Measurements from ENCODE around the gene NAGA.
A peak's percentile ranks its signal among the peaks of the same experiment; 100 is the strongest.
"Not testable (repeated sequence)": the region's sequence is repeated elsewhere in the genome, so short reads cannot be mapped to it uniquely, and the experiment has no call there.

The NAGA gene

DNA sequence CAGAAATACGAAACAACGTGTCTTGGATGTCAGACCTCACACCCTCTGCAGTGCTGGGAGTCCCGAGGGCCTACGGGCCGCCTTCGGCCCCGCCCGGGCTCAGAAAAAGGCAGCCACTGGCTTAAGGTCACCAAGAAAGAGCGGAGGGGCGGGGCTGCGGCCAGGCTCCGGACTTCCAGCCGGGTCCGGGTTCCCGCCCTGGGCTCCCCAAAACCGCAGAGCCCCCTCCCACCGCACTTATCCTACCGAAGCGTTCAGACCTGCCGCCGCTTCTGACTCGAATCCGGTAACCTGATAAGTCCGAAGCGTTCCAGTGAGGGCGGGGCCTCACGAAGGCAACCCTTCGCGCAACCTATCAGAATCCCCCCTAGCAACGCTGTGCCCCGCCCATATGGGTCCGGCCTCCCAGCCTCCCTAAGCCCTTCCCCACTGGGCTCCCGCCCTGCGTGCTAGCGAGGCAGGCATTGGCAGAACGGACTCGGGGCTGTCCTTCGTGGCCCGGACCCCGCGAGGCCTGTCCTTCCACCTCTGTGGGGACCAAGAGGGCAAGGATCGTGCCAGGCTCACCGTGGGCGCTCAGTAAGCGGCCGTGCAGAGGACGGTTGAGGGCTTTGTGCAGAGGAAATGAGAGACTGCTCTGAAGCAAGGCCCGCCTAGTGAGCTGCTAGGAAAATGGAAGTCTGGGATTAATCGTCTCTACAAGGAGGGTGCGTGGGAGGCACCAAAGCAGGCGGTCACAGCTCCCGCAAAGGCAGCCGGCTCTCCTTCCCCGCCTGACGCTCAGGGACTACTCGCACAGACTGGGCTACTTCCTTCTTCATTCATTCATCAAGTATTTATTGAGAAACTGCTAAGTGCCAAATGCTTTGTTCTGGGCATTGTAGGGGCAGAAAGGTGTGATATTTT, at the start of gene NAGA:
Gene NAGA (minus strand): TSS at position 296 of the 906 bp plus-strand sequence. CDS start 515 bp downstream, outside the sequence.
- peak; percentile 55 to 96 (median 88) for DNase-seq

DNA sequence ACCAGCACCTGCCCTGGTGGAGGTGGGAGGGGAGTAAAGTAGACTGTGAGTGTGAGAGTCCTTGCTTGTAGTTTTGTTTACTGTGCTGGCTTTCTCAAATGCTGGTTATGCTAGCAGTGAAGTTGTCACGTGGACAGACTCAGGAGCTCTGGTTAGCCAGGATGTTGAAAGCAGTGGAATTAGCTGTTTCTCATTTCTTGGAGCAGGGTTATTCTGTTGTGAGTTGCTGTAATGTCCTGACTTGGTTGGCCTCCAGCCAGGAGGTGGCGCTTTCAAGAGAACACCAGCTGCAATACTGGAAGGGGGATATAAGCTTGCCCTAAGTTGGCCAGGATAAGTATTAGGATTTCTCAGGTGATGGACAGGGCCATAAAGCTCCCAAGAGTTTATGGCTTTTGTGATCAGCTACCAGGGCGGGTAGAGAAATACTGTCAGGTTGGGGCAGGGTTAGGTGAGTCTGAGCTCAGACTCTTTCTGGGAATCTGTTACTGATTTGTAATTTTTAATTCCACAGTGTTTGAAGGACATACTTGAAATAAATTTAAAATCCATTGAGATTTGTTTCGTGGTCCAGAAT, 46.3 kb upstream of the NAGA start:
- peak in 1 of 58 donors; percentile 9 for DNase-seq

DNA sequence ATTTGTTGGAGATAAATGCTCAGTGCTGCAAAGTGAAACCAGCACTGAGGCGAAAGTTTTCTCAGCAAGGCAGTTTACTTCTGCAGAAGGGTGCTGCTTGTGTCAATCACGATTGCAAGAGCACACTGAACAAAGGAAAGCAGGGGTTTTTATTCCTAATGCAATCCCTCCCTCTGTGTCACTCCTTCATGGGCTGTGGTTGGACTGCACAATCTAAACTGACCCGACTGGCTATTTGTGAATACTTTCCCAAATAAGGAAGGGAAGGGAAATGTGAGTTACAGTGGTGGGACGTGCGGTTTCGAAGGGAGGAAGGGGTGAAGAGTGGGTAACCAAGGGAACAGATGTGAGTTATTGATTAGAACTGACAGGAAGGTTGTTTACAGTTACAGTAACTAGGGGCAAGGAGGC, 44.8 kb upstream of the NAGA start:
- DNase-seq, result not testable (repeated sequence)

DNA sequence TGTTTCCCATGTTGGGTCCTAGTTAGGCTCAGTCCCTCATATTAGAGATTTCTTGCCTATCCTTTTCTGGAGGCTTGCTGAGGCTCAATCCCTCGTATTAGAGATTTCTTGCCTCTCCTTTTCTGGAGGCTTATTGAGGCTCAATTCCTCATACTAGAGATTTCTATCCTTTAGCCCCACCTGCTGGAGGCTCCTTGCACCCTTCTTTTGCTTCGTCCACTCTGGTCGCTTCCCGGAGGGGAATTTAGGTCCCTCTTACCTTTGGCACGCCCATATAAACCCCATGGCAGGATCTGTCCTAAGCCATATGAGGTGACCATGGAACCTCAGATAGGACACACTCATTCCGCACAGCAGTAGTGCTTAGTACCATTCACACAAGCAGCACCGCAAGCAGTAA, 44.1 kb upstream of the NAGA start:
- no peak for DNase-seq

DNA sequence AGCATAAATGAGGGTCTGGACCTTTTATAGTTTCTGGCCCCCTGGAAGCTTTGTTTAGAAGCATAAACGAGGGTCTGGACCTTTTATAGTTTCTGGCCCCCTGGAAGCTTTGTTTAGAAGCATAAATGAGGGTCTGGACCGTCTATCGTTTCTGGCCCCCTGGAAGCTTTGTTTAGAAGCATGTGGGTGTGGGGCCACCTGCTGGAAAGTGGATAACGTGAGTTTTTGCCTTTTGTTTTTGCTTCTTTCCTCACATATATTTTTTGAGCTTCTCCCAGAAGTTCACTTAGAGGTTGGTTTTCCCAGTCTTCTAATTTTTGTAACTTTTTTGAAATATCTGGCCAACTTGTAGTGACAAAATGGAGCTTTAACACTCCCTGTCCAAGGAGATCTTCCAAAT, 42.2 kb upstream of the NAGA start:
- DNase-seq, result not testable (repeated sequence)

DNA sequence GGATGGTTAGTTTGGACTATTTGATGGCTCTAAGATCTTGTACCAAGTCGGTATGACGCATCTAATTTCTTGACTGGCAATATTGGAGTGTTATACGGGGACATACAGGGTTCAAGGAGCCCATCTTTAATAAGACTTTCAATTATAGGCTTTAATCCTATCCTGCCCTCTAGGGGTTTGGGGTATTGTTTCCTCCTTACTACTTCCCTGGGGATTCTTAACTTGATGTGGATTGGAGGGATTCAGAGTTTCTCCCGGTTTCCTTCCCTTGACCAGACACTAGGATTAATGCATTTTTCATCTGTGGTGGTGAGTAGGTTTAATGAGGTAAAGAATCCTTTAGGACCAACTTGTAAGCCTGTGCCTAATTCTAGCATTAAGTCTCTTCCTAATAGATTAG, 41.2 kb upstream of the NAGA start:
- no peak for DNase-seq

DNA sequence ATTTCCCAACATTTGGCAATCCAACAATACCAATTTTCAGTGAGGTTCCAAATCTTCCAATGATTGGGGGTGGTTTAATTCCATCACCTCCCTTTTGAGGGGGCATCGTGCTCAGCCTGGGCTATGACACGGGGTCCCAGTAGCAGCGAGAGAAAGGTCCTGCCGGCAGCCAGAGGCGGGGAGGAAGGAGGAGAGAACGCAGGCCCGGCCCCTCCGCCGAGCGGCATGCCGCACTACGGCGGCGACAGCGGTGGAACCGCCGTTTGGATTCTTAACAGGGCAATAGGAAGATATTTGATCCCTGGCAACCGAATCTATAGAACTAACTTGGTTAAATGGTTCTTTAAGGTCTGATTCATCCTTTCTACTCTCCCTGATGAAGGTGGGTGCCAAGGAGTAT, 38.2 kb upstream of the NAGA start:
- DNase-seq, result no peak

DNA sequence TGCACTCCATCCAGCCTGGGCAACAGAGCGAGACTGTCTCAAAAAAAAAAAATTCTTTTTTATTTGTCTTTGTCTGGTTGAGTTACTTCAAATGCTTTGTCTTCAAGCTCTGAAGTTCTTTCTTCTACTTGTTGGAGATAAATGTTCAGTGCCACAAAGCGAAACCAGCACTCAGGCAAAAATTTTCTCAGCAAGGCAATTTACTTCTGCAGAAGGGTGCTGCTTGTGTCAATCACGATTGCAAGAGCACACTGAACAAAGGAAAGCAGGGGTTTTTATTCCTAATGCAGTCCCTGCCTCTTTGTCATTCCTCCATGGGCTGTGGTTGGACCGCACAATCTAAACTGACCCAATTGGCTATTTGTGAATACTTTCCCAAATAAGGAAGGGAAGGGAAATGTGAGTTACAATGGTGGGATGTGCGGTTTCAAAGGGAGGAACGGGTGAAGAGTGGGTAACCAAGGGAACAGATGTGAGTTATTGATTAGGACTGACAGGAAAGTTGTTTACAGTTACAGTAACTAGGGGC, 33.8 kb upstream of the NAGA start:
- not testable (repeated sequence) for DNase-seq

DNA sequence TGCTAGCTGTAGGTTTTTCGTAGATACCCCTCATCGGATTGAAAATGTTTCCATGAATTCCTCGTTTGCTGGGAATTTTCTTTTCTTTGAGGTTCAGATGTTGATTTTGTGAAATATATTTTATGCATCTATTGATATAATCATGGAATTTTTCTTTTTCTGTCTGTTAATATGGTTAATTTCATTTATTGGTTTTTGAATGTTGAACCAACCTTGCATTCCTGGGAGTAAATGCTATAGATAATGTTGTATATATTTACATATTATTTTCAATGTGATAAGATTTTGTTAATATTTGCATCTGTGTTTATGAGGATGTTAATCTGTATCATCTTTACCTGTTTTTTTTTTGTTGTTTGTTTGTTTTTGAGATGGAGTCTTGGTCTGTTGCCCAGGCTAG, 30.6 kb upstream of the NAGA start:
- no peak for DNase-seq

DNA sequence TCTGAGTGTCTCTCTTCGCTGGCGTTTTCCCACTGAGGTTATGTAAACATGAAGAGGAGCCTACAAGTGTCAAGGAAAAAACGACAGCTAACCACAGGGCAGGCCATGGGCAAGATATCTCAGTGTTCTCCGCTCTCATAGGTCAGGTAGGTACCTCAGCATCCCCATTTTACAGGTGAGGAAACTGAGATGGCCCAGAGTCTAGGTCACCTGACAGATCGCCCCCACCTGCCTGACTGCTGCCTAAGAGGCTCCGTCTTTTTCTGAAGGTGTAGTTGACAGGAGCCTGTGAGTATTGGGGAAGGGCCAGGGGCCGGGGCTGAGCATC, 20.8 kb upstream of the NAGA start:
- DNase-seq, result no peak

DNA sequence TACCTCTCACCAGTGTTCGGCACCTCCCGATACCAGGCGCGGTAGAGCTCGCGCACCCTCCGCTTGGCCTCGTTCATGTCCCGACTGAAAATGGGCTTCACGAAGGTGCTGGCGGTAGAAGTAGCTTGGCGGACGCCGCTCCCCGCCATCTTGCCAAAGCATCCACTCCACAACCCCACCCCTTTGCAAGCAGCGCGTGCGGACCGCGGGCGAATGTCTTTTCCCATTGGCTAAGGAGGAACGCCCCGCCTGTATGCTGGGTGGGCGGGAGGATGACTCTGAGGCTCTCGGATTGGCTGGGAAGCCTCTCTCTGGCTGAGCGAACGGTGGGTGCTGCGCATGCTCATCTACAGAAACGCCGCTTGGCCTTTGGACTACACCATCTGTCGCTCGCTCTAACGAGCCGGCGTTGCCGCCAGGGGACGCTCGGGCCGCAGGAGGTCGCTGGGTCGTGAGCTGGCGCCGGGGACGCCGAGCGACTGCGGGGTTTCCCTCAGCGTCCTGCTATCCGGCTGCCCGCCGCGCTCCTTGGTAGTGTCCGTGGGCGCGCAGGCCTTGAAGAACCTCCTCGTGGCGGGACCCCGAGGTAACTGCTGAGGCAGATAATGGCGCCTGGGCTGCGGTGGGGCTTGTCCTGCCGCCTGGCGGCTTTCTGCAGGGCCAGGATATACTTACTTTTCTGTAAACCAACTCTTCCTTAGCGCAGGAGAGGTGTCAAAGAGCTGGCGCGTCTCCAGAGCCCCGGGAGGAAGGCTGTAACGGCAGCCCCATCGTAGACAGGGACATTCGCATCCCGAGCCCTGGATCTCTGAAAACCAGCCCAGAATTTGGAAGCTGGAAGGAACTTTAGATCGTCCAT, 20.2 kb upstream of the NAGA start, which contains the start of gene NDUFA6:
Gene NDUFA6 (minus strand): TSS at position 177 of the 859 bp plus-strand sequence. CDS start 28 bp downstream, at position 149.
- peak; percentile 87 to 100 (median 99) for DNase-seq

DNA sequence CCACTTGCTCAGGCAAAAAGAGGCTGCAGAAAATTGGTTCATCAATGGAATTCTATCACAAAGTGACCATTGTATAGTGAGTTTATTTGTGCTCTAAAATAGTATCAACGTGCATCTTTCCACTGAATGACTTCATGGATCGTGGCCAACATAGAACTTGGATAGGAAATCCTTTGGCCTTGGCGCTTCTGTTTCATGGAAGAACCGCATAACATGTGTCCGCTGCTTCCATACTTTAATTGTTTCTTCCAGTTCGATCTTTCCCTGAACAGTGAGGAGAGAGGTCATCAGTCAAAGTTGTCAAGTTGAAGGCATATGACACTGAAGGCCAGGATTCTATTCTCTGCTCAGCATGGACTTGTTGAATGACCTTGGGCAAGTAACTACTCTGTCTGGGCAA, 15.4 kb upstream of the NAGA start:
- DNase-seq, result no peak

DNA sequence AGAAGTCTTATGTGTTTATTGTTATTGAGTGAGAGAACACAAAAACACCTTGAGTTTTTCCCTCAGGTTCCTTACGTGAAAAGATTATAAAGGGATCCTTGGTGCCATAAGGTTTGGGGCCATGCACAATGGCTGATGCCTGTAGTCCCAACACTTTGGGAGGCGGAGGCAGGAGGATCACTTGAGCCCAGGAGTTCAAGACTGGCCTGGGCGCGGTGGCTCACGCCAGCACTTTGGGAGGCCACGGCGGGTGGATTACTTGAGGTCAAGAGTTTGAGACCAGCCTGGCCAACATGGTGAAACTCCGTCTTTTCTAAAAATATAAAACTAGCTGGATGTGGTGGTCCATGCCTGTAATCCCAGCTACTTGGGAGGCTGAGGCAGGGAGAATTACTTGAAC, 14.3 kb upstream of the NAGA start:
- no peak for DNase-seq

DNA sequence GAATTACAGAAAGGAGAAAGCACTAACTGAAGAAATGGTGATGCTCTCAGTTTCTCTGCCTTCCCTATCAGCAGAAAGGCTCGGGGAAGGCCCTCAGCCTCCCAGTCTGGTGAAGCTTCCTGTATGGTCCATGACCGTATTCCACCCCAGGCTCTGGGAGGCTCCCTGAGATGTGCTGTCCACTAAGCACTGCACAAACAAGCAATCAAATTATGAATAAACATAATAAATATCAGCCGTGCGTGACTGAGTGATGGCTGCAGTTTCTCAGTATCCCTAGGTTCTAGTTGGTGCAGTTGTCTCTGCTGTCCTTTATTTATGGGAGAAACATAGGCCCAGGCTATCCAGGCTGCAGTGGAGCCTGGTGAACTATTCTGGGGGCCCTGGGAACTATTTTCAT, 12.5 kb upstream of the NAGA start:
- DNase-seq, result no peak

DNA sequence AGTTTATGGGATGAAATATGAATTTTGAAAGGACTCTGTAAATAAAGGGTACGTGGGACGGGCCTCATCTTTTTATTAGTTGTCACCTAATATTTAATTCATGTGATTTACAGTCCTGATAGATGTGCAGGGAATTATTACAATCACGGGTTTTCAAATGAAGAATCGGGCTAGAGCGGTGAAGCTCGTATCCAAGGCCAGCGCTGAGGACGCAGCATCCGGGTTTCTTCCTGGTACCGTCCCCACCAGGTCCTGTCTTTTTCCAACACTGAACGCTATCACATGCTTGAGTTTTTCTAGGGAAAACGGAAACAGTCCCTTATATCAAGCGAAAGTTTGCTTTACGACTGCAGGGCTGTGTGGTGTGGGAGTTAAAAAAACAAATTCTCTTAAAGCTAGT, 9.7 kb upstream of the NAGA start:
- peak in 23 of 58 donors; percentile 6 to 68 (median 36) for DNase-seq

DNA sequence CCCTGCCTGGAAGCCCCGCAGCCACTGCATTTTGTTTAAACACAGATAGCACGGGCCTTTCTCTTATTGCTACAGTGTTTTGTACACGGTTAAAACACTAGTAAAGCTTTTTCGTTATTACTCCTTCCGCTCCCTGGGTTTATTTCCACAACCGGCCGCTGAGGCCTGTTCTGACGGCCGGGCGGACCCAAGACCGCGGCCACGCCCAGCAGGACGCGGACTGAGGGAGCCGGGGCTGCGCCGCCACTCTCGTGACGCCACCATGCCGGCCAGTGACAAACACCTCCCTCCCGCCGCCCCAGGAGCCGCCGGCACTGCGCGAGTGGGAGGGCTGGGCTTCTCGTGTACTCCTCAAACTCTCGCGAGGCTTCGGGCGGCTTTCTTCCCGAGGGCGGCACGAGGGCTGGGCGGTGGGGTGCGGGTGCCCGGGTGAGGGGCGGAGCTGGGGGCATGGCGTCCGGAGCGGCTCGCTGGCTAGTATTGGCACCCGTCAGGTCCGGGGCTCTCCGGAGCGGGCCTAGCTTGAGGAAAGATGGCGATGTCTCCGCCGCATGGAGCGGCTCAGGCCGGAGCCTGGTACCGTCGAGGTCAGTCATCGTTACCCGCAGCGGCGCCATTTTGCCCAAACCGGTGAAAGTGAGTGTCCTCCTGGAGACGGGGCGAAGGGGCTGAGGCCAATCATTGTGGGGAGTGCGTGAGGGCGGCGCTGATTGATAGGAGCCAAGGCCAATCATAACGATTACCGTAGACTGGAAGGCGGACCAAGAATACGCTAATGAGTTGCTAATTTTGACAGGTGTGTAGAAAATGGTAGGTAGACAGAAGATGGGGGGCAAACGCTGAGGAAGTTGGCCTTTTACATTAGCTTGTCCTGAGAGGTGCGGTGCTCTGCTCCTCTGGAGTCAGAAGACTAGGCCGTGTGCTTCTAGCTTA, 9.0 kb upstream of the NAGA start, which contains the start of gene SMDT1:
Gene SMDT1 (plus strand): TSS at position 382 of the 933 bp plus-strand sequence. CDS start 69 bp downstream, at position 451.
- peak; percentile 95 to 100 (median 99) for DNase-seq

DNA sequence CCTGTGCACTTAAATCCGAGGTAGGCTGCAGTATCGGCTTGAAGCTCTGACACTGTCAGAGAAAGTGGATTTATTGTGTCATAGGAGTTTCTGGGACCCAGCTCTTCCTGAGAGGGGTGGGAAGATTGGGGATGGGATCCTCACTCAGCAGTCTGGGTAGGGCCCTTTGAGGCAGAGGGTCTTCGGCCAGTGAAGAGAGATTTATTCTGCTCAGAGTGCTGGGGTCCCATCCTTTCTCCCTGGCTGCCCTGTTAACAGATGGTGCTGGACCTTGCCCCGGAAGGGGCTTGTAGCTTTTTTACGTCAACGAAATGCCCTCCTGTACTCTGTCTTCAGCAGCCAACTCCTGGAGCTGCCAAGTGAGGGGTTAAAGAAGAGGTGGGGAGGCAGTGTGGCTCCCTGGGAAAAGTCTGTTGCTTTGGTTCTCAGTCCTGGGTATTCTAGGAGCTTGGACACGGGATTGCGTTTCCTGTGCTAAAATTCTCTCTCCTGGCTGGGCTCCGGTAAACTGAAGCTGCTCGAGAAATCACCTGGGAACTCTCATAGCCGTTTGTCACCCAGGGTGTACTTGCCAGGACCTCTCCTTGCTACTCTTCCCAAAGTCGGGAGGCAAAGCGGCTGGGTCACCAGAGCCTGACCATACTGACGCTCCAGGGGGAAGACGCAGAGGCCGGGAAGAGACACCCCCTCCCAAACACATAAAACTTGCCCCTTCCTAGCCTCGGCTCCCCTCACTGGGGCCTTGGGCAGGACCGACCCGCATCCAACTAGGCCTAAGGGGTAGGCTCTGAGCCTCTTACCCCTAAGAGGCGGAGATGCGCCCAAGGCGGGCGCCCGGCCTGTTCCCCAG, 8.1 kb upstream of the NAGA start:
- DNase-seq, result peak in 13 of 58 donors; percentile 46 to 75 (median 61)

DNA sequence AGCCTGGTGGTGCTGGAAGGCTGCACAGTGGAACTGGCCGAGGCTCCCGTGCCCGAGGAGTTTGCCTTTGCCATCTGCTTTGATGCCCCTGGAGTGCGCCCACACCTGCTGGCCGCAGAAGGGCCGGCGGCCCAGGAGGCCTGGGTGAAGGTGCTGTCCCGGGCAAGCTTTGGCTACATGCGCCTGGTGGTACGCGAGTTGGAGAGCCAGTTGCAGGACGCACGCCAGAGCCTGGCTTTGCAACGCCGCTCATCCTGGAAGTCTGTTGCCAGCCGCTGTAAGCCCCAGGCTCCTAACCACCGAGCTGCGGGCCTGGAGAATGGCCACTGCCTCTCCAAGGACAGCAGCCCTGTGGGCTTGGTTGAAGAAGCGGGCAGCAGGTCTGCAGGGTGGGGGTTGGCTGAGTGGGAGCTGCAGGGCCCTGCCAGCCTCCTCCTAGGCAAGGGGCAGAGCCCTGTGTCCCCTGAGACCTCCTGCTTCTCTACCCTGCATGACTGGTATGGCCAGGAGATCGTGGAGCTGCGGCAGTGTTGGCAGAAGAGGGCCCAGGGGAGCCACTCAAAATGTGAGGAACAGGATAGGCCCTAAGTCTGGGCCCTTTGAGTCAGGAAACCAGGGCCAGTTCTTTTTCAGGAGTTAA, 7.0 kb upstream of the NAGA start:
- DNase-seq, result no peak

Measured in anterior cingulate cortex (tissue), 58 donors.